H1 (cell line): ENCODE data around the gene TBCD. TPM values are rescaled to one million over a fixed set of nuclear protein-coding genes. Genes with fewer than 3 reads are reported as not detected.

Source experiments
- CEBPB ChIP-seq: IDR thresholded peaks from 2 replicates; pipeline ENCODE4 v1.6.1; 2012; ENCODE audit warnings: low read depth, low read length
- CHD2 ChIP-seq: IDR thresholded peaks from 2 replicates; pipeline ENCODE4 v1.6.1; 2012; ENCODE audit warnings: low read length, improper control_type of control experiment
- CTCF ChIP-seq, 3 experiments: IDR thresholded peaks; 1 replicate in 2 of 3; 2 replicates in 1 of 3; pipeline versions ENCODE4 v1.5.1 to v1.6.1; 2011; ENCODE audit warnings: low read length in 3 of 3, mild to moderate bottlenecking in 3 of 3, inconsistent platforms in 2 of 3, low read depth in 1 of 3, moderate library complexity in 1 of 3; ENCODE audit not compliant: insufficient read depth in 1 of 3; ENCODE audit errors: control extremely low read depth in 1 of 3
- EP300 ChIP-seq, 2 experiments: IDR thresholded peaks; 1 replicate in 1 of 2; 2 replicates in 1 of 2; pipeline ENCODE4 v1.6.1; 2011 to 2012; ENCODE audit warnings: low read depth in 2 of 2, low read length in 2 of 2, mild to moderate bottlenecking in 2 of 2, borderline replicate concordance in 1 of 2, inconsistent platforms in 1 of 2, moderate library complexity in 1 of 2
- GABPA ChIP-seq: IDR thresholded peaks from 2 replicates; pipeline ENCODE4 v1.6.1; 2011; ENCODE audit warnings: mild to moderate bottlenecking, low read length, moderate library complexity, borderline replicate concordance; ENCODE audit not compliant: insufficient read depth
- GTF2F1 ChIP-seq: IDR thresholded peaks from 2 replicates; pipeline ENCODE4 v1.6.1; 2012; ENCODE audit warnings: low read depth, low read length, improper control_type of control experiment, borderline replicate concordance
- SAP30 ChIP-seq: fragments of 300-600 bp; sonication (generic); IDR thresholded peaks from 2 replicates; pipeline ENCODE4 v1.7.1; 2012; ENCODE audit warnings: low read length, moderate library complexity, mild to moderate bottlenecking, inconsistent platforms; ENCODE audit not compliant: insufficient read depth, insufficient replicate concordance
- TEAD4 ChIP-seq: IDR thresholded peaks from 2 replicates; pipeline ENCODE4 v1.6.1; 2012; ENCODE audit warnings: low read depth, low read length, inconsistent platforms, mixed read lengths
- polyA plus RNA-seq, 7 experiments: library from polyadenylated mRNA; depleted of rRNA in 3 of 7; stranded (reverse) in 5 of 7; unstranded in 2 of 7; fragments of >200 nt in 5 of 7; fragments of 200-250 nt in 2 of 7; gene quantifications; 1 replicate in 5 of 7; 2 replicates in 1 of 7; 4 replicates in 1 of 7; pipeline versions ENCODE4 v1.2.1 to v1.2.3, GENCODE V29; 2011 to 2013; ENCODE audit warnings: missing spikeins in 2 of 7, mixed read lengths in 2 of 7
- total RNA-seq: library from RNA; stranded (reverse); fragmentation: NEBNext Ultra II Directional; extraction: Animal tissue kit (Norgen Biotek cat#: 25700); gene quantifications from 2 replicates; pipeline ENCODE4 v1.2.1, GENCODE V29; 2021

The TBCD gene
- total and polyA plus RNA-seq, 2 of the 8 experiments (the other 6 are each of a cell fraction or from before 2014, with no cell fraction given): 118 to 162 TPM

DNA sequence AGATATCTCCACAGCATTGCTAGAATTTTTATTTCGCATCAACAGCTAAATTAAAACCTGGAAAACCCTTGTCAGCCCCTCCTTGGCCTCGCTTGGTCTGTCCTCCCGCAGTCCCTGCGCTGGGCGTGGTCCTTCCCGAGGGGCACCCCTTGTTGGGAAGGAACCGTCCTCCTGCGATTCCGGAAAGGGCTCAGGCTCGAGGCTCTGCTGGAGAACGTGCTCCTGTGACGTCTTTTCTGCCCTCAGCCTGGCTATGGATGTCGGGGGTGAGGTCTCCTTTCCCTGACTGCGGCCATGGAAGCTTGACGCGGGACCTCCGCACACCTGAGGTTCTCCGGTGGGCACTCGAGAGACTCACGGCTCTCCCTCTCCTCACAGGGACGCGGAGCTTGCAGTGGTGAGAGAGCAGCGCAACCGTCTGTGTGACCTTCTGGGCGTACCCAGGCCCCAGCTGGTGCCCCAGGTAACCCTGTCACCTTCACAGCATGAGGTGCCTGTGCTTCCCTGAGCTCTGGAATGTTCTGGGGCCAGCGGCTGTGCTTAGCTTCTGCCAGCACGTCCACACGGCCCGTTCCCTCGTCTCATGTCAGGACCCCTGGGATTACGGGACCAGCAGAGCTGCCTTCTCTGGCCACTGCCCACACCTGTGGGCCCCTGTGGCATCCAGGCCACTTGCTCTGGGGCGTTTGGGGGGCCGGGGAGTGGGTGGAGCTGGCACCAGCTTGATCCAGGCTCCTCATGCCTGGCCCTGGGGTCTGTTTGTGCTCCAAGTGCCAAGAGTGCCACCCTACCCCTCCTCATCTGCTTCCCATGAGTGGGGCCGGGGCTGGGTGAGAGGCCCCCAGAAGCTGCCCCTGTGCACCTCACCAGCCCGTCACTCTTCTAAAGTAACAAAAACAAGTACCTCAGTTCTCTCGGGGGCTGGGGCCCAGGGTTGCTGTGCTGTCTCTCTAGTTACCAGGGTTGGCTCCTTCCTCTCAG, 189.4 kb downstream of the TBCD start (continued):
- no peak for TF ChIP-seq CTCF (IDR thresholded peaks at IDR 0.05; ENCODE audit: control extremely low read depth in 1 of 3, insufficient read depth in 1 of 3, low read depth in 1 of 3, low read length in 3 of 3)
- TF ChIP-seq CEBPB: no peak
- TF ChIP-seq CHD2: no peak
- no peak for TF ChIP-seq GTF2F1
- no peak for TF ChIP-seq EP300 (IDR thresholded peaks at IDR 0.05; ENCODE audit: borderline replicate concordance in 1 of 2, low read depth in 2 of 2, low read length in 2 of 2)
- no peak for TF ChIP-seq TEAD4
- TF ChIP-seq GABPA: no peak
- TF ChIP-seq SAP30: no peak
- TF ChIP-seq, all 59 proteins: peak for 0
